NT2/D1 (cell line): ENCODE results near the gene FAF1.

Source experiments
- SUZ12 ChIP-seq: IDR thresholded peaks from 2 replicates; pipeline ENCODE4 v1.6.1; 2011; ENCODE audit not compliant: insufficient read length, insufficient read depth; ENCODE audit errors: extremely low read depth
- YY1 ChIP-seq: IDR thresholded peaks from 2 replicates; pipeline ENCODE4 v1.6.1; 2011; ENCODE audit not compliant: insufficient read length, insufficient read depth
- ZNF274 ChIP-seq: IDR thresholded peaks from 2 replicates; pipeline ENCODE4 v1.6.1; 2011; ENCODE audit warnings: mild to moderate bottlenecking, low read depth, low read length

- no peak for TF ChIP-seq YY1
- no peak for TF ChIP-seq ZNF274
- no peak for TF ChIP-seq SUZ12
These were observed 466.4 kb downstream of the FAF1 start for GRCh38 chr1:50493710-50494109.
